NB4 (cell line): ENCODE results near the gene GSC2.
A peak's percentile ranks its signal among the peaks of the same experiment; 100 is the strongest.

Experiments
- DNase-seq: peaks from one replicate; pipeline ENCODE4 v3.0.0; 2010; ENCODE audit warnings: low read depth
- H3K4me3 ChIP-seq: one replicate; pipeline ENCODE4 v1.5.1; 2011; ENCODE audit warnings: mild to moderate bottlenecking, low read depth, low read length, moderate library complexity
- MYC ChIP-seq: IDR thresholded peaks from 2 replicates; pipeline ENCODE4 v1.6.1; 2011; ENCODE audit warnings: low read depth, low read length
- POLR2A ChIP-seq: IDR thresholded peaks from 2 replicates; pipeline ENCODE4 v1.6.1; 2011; ENCODE audit warnings: mild to moderate bottlenecking; ENCODE audit not compliant: insufficient read length; ENCODE audit errors: extremely low read depth
- TF ChIP-seq, protein P1 (sequence below): IDR thresholded peaks from 2 replicates; pipeline ENCODE4 v1.6.1; 2011; ENCODE audit warnings: low read depth, low read length
- TF ChIP-seq, protein P2 (sequence below): IDR thresholded peaks from one replicate; pipeline ENCODE4 v1.5.1; 2012; ENCODE audit warnings: low read depth, low read length

GSC2 gene

DNA sequence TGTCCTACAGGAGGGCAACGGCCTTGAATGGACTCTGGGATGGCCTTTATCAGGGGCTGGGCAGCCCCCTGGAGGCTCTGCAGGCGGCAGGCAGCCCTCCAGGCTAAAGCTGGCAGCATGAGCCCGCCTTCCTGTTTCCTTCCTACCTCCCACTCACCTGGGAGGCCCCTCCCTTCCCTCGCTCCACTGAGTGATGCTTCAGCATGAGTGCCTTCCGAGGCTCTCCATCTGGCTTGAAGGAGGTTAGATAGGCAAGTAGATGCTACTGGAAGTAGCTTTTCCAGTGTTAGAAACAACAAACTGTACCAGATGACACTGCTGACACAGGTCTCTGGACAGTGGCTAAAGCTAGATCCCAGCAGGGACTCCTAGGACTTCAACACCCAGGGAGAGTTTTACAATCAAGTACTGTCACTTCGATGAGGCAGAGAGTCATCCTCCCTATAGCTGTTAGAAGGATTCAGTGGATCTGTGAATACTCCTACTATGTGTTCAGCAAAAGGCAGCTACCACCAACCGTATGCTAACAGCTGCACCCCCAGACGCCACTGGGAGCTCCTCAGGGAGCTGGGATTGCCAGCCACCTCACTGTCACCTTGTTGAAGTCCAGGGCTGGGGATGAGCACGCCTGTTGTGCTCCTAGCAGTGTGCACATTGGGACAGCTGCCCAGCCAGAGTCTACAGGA is 32.5 kb upstream of the GSC2 start:
- H3K4me3 ChIP-seq: no peak overlapping the region
- DNase-seq: no peak
- TF ChIP-seq POLR2A: no peak
- TF ChIP-seq, protein P1, sequence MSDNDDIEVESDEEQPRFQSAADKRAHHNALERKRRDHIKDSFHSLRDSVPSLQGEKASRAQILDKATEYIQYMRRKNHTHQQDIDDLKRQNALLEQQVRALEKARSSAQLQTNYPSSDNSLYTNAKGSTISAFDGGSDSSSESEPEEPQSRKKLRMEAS: no peak
- TF ChIP-seq, protein P2, sequence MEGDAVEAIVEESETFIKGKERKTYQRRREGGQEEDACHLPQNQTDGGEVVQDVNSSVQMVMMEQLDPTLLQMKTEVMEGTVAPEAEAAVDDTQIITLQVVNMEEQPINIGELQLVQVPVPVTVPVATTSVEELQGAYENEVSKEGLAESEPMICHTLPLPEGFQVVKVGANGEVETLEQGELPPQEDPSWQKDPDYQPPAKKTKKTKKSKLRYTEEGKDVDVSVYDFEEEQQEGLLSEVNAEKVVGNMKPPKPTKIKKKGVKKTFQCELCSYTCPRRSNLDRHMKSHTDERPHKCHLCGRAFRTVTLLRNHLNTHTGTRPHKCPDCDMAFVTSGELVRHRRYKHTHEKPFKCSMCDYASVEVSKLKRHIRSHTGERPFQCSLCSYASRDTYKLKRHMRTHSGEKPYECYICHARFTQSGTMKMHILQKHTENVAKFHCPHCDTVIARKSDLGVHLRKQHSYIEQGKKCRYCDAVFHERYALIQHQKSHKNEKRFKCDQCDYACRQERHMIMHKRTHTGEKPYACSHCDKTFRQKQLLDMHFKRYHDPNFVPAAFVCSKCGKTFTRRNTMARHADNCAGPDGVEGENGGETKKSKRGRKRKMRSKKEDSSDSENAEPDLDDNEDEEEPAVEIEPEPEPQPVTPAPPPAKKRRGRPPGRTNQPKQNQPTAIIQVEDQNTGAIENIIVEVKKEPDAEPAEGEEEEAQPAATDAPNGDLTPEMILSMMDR: no peak
- TF ChIP-seq MYC: no peak

DNA sequence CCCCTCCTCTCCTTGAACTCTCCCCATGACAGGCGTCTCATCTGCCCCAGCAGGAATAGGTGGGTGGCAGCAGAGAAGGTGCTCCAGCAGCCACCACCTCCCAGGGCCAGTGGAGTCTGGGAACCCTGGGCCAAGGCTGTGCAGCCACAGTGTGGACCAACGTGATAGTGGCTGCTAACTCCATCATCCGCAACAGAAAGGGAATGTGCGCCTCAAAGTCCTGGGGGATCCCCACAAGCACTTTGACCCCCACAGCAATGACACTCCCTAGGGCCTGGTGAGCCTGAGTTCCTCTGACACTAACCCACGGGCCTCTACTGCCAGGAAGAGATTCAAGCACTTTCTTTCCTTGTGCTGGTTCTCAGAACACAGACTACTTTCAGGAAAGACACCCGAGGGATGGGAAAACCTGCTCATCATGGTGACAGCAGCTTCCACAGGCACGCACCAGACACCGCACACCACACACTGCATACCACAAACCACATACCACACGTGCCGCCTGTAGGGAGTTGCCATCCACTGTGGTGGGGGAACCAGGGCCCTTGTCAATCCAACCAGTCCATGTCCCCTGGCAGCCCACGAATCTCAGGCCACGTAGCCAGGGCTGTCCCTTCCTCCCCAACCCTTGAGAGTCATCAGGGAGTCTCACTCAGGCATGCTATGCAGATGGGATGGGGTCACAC is 31.8 kb upstream of the GSC2 start:
- DNase-seq: peak; percentile 45
- TF ChIP-seq, protein P1: no peak
- no peak for TF ChIP-seq POLR2A
- TF ChIP-seq, protein P2: no peak
- no peak for TF ChIP-seq MYC
- no peak overlapping the region for H3K4me3 ChIP-seq

DNA sequence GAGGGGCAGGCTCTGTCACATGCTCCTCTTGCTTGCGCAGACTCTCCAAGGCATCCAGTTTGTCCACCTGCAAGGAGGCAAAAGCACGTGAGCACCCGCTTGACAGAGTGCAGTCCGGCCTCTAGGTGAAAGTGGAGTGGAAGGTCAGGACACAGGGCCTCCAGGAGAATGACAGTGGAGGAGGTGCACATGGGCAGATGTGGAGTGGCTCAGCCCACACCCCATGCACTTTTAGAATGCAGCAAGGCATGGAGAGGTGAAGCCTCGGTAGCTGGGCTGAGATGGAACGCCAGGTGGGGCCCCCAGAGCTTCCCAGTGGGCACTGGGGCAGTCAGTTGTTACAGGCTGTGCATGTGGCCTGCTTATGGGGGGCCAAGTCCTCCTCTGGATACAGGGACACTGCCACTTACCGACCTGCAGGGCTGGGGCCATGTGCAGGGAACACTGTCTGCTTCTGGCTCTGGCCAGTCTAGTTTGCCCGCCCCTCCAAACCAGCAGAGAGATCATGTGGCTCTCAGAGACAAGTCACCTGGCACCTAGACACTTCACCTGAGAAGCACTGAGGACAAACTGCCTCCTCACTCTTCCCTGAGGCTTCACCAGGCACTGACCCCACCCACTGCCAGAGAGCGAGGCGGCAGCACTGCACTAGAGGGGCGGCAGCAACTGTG is 30.8 kb upstream of the GSC2 start:
- no peak for DNase-seq
- TF ChIP-seq POLR2A (no peak), MYC (no peak)
- TF ChIP-seq, protein P1: no peak
- TF ChIP-seq, protein P2: no peak
- no peak overlapping the region for H3K4me3 ChIP-seq

DNA sequence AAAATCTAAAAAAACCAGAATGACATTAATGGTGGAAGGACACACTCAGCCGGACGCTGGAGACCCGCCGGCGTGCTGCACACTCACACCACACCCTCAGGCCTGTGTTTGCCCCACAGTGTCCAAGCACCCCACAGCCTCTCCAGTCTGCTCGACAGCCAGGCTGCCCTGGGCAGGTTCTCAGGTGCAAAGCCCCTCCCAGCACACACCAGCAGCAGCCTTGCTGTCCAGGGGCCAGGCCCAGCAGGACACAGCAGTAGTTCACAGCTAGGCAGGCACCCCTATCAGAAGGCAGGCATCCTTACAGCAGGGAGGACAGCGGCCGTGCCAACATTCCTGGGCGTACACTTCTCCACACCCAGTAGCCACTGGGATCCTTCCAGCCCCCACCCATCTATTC is 30.1 kb upstream of the GSC2 start:
- TF ChIP-seq MYC (no peak), POLR2A (no peak)
- TF ChIP-seq, protein P1: no peak
- TF ChIP-seq, protein P2: no peak
- H3K4me3 ChIP-seq: no peak overlapping the region
- no peak for DNase-seq

DNA sequence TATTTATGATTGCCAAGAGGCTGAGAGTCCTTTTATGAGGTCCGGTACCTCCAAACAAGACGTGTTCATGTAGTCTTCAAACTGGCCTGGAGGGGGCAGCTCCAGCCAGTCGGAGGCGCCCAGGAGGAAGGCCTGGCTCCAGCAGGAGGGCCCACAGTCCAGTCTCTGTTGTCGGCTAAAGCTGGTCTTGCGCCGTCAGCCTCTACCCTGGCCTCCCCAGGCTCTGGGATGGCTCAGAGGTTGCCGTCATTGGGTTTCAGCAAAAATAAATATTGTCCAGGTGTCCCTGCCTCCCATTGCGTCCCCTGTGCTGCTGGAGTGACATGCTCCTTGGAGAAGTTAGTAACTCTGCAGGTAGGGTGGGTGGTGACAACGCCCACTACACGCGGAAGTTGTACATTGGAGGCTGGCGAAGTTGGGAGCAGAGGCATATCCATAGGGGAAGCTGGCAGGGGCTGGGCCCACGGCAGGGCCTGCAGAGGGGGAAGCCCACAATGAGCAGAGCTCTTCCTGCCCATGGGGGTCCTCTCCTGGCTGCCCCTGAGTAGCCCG is 29.5 kb upstream of the GSC2 start:
- TF ChIP-seq, protein P2: peak; percentile 56
- TF ChIP-seq, protein P1: no peak
- no peak for TF ChIP-seq MYC
- H3K4me3 ChIP-seq: peak overlapping the region; percentile 38
- DNase-seq: peak; percentile 86
